Activated B cell treated with CpG ODN at 0.5 μM for 24 hours (primary cell): Measurements from ENCODE around the gene EIF4E3. TPM values are rescaled to one million over a fixed set of nuclear protein-coding genes. Genes with fewer than 3 reads are reported as not detected.

ENCODE experiments used
- ATAC-seq: fragments of 200-7000 bp; cut with Tn5 transposase; one replicate; pipeline ENCODE4 v1.10.0; 2021; ENCODE audit warnings: low read depth, mild to moderate bottlenecking, moderate library complexity
- CTCF ChIA-PET: fragments of 350-600 bp; sonication (Branson Sonifier 250); formaldehyde crosslinking; loops from one replicate; lab custom pipeline; 2021; ENCODE audit warnings: antibody characterized with exemption; lab: Charles Lee
- POLR2A ChIA-PET: fragments of 350-600 bp; sonication (Branson Sonifier 250); formaldehyde crosslinking; loops from one replicate; lab custom pipeline; 2021; ENCODE audit warnings: antibody characterized with exemption; lab: Charles Lee
- DNase-seq: peaks from one replicate; pipeline ENCODE4 v3.0.0; 2022
- H3K27ac Mint-ChIP-seq: one replicate; pipeline ENCODE4 v1.8.0; 2020; ENCODE audit warnings: mixed read lengths
- H3K27me3 Mint-ChIP-seq: one replicate; pipeline ENCODE4 v1.8.0; 2021; ENCODE audit warnings: mixed read lengths
- H3K36me3 Mint-ChIP-seq: one replicate; pipeline ENCODE4 v1.8.0; 2021; ENCODE audit warnings: low read depth, mixed read lengths
- H3K4me1 Mint-ChIP-seq: one replicate; pipeline ENCODE4 v1.8.0; 2021; ENCODE audit warnings: mixed read lengths
- H3K4me3 Mint-ChIP-seq: one replicate; pipeline ENCODE4 v1.8.0; 2020; ENCODE audit warnings: mild to moderate bottlenecking, mixed read lengths
- H3K9me3 Mint-ChIP-seq: one replicate; pipeline ENCODE4 v1.8.0; 2020; ENCODE audit warnings: mixed read lengths
- CTCF ChIP-seq: fragments of 200-600 bp; IDR thresholded peaks from one replicate; pipeline ENCODE4 v1.8.0; 2022; ENCODE audit warnings: antibody characterized with exemption, mild to moderate bottlenecking
- intact Hi-C: fragments of 100-400 bp; cut with micrococcal nuclease; formaldehyde crosslinking; loops from one replicate; pipeline ENCODE4 v1.15.1; 2024
- total RNA-seq: library from RNA; stranded (reverse); gene quantifications from 2 replicates; pipeline ENCODE4 v1.2.3, GENCODE V29; 2022

Gene EIF4E3
- total RNA-seq, 1 donor from 2014 or later: 2.0 TPM

- Mint-ChIP-seq H3K27ac (no peak overlapping the region), H3K4me1 (peaks cover 5% of the 10 kb centered on the region), H3K9me3 (peaks cover 4% of the 10 kb centered on the region), H3K27me3 (peaks cover 24% of the 10 kb centered on the region), H3K36me3 (no peaks in the 10 kb centered on the region), H3K4me3 (no peak overlapping the region)
- POLR2A ChIA-PET: no interaction called here
- ATAC-seq (no peak), DNase-seq (no peak)
- no peak for TF ChIP-seq CTCF
- CTCF ChIA-PET: interaction anchor here (1.5 kb wide), 1 partner anchor 1089 kb away, joined by 6 read pairs; no protein-coding TSS in a partner anchor
- intact Hi-C loops: no loop called here
These were observed 8.1 kb upstream of the EIF4E3 start for GRCh38 chr3:71733319-71733718.

GRCh38 chr3:71732637-71733036 lies 7.4 kb upstream of the EIF4E3 start:
- no peak overlapping the region for H3K4me3 Mint-ChIP-seq
- no peak for TF ChIP-seq CTCF
- CTCF ChIA-PET: interaction anchor here (1.5 to 6.3 kb wide), 2 partner anchors 1089 to 1090 kb away, joined by 6 to 72 read pairs; no protein-coding TSS in a partner anchor
- no peaks in the 10 kb centered on the region for H3K36me3 Mint-ChIP-seq
- H3K27ac Mint-ChIP-seq: no peak overlapping the region
- POLR2A ChIA-PET: no interaction called here
- H3K4me1 Mint-ChIP-seq: peaks cover 5% of the 10 kb centered on the region
- ATAC-seq: no peak
- H3K9me3 Mint-ChIP-seq: peaks cover 4% of the 10 kb centered on the region
- DNase-seq: no peak
- H3K27me3 Mint-ChIP-seq: peaks cover 23% of the 10 kb centered on the region
- intact Hi-C loops: no loop called here

GRCh38 chr3:71728632-71729342 lies 3.6 kb upstream of the EIF4E3 start:
- ChIA-PET POLR2A (no interaction called here), CTCF (interaction anchor here (0.9 to 6.3 kb wide), 6 partner anchors 17 to 1093 kb away, joined by 3 to 72 read pairs (median 7); no protein-coding TSS in a partner anchor)
- Mint-ChIP-seq H3K4me1 (peaks cover 22% of the 10 kb centered on the region), H3K9me3 (no peaks in the 10 kb centered on the region), H3K4me3 (no peak overlapping the region), H3K27ac (no peak overlapping the region), H3K36me3 (no peaks in the 10 kb centered on the region), H3K27me3 (peaks cover 12% of the 10 kb centered on the region)
- TF ChIP-seq CTCF: no peak
- DNase-seq: no peak
- ATAC-seq: no peak
- intact Hi-C loops: loop anchor here (10.0 kb wide), 2 partner anchors 536 to 716 kb away; partner anchors contain the start of gene RYBP

GRCh38 chr3:71726146-71726545 lies 944 bp upstream of the EIF4E3 start:
- POLR2A ChIA-PET: no interaction called here

More at GRCh38 chr3:71726146-71726545, 944 bp upstream of the EIF4E3 start:
- intact Hi-C loops: loop anchor here (10.0 kb wide), 2 partner anchors 539 to 719 kb away; partner anchors contain the start of gene RYBP
- Mint-ChIP-seq H3K27ac (no peak overlapping the region), H3K36me3 (no peaks in the 10 kb centered on the region), H3K27me3 (peaks cover 12% of the 10 kb centered on the region), H3K9me3 (no peaks in the 10 kb centered on the region), H3K4me3 (peak overlapping the region; percentile 83), H3K4me1 (peaks cover 37% of the 10 kb centered on the region)
- ATAC-seq (no peak), DNase-seq (no peak)
- CTCF ChIA-PET: interaction anchor here (1.7 kb wide), 1 partner anchor 1330 kb away, joined by 4 read pairs; no protein-coding TSS in a partner anchor
- no peak for TF ChIP-seq CTCF
